PC-9 (cell line): ENCODE data around the gene MYO18A.

Experiments used
- CTCF ChIP-seq: fragments of 200-600 bp; sonication (generic); conservative IDR thresholded peaks from 2 replicates; pipeline ENCODE4 v1.6.1; 2017; ENCODE audit warnings: mixed run types, antibody characterized with exemption, mild to moderate bottlenecking, moderate library complexity
- EZH2 ChIP-seq: fragments of 200-600 bp; sonication (generic); IDR thresholded peaks from 2 replicates; pipeline ENCODE4 v1.8.0; 2017; ENCODE audit warnings: antibody characterized with exemption, low read depth

GRCh38 chr17:29057361-29057760, 122.8 kb downstream of the MYO18A start:
- TF ChIP-seq CTCF (no peak), EZH2 (no peak)
